ENCODE results near the gene MORN1.

The MORN1 gene

DNA sequence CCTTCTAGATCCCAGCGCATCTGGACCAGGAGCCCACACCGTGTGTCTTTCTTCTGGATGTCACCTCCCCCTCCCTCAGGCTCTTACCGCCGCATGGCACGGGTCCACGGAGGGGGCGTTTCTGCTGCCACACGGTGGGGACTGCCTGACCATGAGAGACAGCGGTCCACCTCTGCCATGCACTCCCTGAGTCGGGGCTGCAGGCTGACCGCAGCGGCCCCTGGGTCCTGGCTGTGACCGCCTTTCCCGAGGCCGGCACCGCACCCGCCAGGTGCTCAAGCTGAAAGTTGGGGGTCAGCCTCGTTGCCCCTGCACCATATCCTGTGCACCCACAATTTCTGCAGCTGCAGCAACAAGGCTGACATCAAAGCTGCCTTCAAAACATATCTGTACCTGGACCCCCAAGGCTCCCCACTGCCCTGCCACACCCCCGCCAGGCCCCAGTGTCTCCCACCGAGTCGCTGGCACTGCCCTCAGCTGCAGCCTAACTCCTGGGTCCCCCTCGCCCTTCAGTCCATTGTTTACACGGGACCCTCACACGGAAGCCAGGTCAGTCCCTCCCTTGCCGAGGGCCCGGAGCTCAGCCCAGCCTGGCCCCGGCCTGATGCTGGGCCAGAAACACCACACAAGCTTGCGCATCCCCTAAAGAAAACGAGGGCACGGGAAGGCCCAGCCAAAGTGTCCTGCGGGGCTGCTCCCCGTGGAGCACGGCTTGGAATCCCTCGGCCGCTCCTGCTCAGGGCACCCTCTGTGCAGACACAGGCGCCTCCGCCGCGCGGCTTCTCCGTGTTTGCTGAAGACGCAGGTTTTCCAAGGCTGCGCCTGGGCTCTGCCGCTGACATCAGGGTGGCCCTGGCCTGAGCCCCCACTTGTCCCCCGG, 51.9 kb downstream of the MORN1 start:
- TF ChIP-seq, protein P1, sequence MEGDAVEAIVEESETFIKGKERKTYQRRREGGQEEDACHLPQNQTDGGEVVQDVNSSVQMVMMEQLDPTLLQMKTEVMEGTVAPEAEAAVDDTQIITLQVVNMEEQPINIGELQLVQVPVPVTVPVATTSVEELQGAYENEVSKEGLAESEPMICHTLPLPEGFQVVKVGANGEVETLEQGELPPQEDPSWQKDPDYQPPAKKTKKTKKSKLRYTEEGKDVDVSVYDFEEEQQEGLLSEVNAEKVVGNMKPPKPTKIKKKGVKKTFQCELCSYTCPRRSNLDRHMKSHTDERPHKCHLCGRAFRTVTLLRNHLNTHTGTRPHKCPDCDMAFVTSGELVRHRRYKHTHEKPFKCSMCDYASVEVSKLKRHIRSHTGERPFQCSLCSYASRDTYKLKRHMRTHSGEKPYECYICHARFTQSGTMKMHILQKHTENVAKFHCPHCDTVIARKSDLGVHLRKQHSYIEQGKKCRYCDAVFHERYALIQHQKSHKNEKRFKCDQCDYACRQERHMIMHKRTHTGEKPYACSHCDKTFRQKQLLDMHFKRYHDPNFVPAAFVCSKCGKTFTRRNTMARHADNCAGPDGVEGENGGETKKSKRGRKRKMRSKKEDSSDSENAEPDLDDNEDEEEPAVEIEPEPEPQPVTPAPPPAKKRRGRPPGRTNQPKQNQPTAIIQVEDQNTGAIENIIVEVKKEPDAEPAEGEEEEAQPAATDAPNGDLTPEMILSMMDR (IDR thresholded peaks at IDR 0.05; ENCODE audit: low read depth, low read length, missing control alignments) = no peak
- DNase-seq = no peak
- Histone ChIP-seq H3K4me3 (ENCODE audit: low read depth, low read length) (no peak overlapping the region), H3K36me3 (replicated peaks) (no peaks in the 10 kb centered on the region), H3K27ac (no peak overlapping the region), H3K27me3 (replicated peaks) (no peaks in the 10 kb centered on the region)
- in situ Hi-C loops (cut with HindIII; ENCODE audit: low pct_ligation_motif_present, low sequenced_read_pairs) = no loop called here

DNA sequence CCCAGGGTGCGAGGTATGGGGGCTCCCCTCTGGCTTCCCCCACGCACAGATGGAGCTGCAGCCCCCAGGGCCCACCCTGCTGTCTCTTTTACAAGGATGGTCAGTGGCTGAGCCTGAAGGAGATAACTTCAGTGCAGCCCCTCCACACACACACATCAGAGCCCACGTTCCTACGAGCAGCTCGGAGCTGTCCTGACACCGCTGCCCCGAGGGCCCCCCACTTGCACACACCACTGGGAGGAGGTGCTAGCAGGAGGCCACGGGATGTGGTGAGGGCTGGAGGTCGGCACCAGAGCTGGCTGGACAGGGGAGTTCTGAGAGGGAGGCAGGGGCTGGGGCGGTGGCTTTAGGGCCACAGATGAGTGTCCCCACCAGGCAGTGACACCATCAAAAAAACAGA, 53.9 kb downstream of the MORN1 start:
- Histone ChIP-seq H3K4me3 (ENCODE audit: low read depth, low read length) (no peak overlapping the region), H3K27me3 (replicated peaks) (no peaks in the 10 kb centered on the region), H3K36me3 (replicated peaks) (no peaks in the 10 kb centered on the region), H3K27ac (no peak overlapping the region)
- DNase-seq = no peak
- TF ChIP-seq, protein P1 (IDR thresholded peaks at IDR 0.05; ENCODE audit: low read depth, low read length, missing control alignments) = no peak
- in situ Hi-C loops (cut with HindIII; ENCODE audit: low pct_ligation_motif_present, low sequenced_read_pairs) = no loop called here

DNA sequence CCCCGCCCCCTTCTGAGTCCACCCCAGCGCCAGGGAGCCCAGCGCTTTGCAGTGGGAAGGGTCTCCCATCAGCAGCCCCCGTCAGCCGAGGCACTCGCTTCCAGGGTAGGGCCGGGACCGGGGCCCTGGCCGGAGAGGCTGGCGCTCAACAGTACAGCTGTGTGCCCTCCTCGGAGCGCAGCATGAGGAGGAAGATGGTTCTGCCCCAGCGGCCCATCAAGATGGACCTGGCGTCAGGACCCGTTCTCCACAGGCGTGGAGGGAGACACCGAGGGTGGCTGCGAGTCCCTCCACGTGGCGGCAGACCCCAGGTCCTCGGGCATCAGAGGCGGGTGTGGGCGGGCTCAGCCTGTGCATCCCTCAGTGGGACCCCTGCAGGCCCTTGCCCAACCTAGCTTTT, 54.3 kb downstream of the MORN1 start:
- H3K4me3 ChIP-seq (ENCODE audit: low read depth, low read length) = no peak overlapping the region
- no peaks in the 10 kb centered on the region for H3K27me3 ChIP-seq (replicated peaks)
- TF ChIP-seq, protein P1 (IDR thresholded peaks at IDR 0.05; ENCODE audit: low read depth, low read length, missing control alignments) = no peak
- in situ Hi-C loops (cut with HindIII; ENCODE audit: low pct_ligation_motif_present, low sequenced_read_pairs) = no loop called here
- no peak overlapping the region for H3K27ac ChIP-seq
- DNase-seq = no peak
- no peaks in the 10 kb centered on the region for H3K36me3 ChIP-seq (replicated peaks)

DNA sequence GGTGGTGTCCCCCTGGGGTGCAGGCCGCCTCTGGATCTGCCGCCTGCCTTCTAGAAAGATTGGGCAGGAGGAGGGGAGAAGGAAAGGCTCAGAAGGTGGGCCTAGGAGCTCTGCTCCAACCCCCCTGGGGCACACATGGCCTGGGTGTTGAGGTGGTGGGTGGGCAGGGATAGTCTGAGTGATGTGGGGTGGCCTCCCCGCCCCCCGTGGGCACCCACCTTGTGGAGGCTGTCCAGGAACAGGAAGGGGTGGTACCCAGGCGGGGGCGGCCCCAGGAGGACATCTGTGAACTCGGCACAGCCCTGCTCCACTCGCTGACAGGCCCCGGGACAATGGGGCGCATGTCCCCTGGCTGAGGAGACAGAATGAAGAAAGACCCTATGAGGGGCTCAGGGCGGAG, 54.9 kb downstream of the MORN1 start:
- no peaks in the 10 kb centered on the region for H3K27me3 ChIP-seq (replicated peaks)
- H3K36me3 ChIP-seq (replicated peaks) = no peaks in the 10 kb centered on the region
- H3K27ac ChIP-seq = no peak overlapping the region
- TF ChIP-seq, protein P1 (IDR thresholded peaks at IDR 0.05; ENCODE audit: low read depth, low read length, missing control alignments) = no peak
- in situ Hi-C loops (cut with HindIII; ENCODE audit: low pct_ligation_motif_present, low sequenced_read_pairs) = no loop called here
- DNase-seq = no peak
- H3K4me3 ChIP-seq (ENCODE audit: low read depth, low read length) = no peak overlapping the region

DNA sequence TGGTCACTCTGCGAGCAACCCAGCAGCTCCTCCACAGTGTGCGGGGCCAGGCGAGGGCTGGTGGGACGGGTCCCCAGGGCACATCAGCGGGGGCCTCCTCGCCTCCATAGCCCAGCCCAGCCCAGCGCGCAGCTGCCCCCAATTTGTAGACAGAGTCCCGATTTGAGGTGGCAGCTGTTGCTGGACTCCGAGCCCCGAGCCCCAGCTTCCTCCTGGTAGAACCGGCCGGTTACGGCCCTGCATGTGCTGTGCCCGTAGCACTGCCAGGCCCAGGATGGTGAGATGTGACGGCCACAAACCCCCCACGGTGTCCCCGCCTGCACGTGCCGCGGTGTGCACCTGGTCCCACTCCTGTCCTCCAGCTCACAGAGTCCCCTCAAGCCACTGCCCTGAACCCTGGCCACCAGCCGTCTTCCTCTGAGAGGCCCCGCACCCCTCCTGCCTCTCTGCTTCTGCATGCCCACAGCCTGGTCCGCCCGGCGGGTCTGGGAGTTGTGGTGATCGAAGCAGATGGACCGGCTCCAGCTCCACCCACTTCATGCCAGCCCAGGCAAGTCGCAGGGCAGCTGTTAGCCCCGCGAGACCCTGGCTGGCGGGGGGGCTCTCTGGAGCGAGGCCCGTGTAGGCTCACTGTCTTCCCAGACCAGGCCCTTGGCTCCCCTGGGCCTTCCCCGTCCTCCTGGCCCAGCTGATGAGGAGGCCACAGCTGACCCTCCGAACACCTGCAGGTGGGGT, 55.5 kb downstream of the MORN1 start:
- H3K36me3 ChIP-seq (replicated peaks) = no peaks in the 10 kb centered on the region
- H3K4me3 ChIP-seq (ENCODE audit: low read depth, low read length) = no peak overlapping the region
- no peak overlapping the region for H3K27ac ChIP-seq
- in situ Hi-C loops (cut with HindIII; ENCODE audit: low pct_ligation_motif_present, low sequenced_read_pairs) = no loop called here
- DNase-seq = no peak
- TF ChIP-seq, protein P1 (IDR thresholded peaks at IDR 0.05; ENCODE audit: low read depth, low read length, missing control alignments) = no peak
- no peaks in the 10 kb centered on the region for H3K27me3 ChIP-seq (replicated peaks)
